Neutrophil (primary cell): ENCODE measurements around the gene TMEM167B.
A peak's percentile ranks its signal among the peaks of the same experiment; 100 is the strongest.

Experiments
- H3K27ac ChIP-seq: fragments of 200-600 bp; sonication (generic); 2 replicates; pipeline ENCODE4 v1.5.1; 2016; ENCODE audit warnings: mild to moderate bottlenecking, moderate library complexity
- H3K27me3 ChIP-seq: fragments of 200-600 bp; sonication (generic); 2 replicates; pipeline ENCODE4 v1.6.0; 2016; ENCODE audit warnings: mild to moderate bottlenecking
- H3K36me3 ChIP-seq: fragments of 200-600 bp; sonication (generic); 2 replicates; pipeline ENCODE4 v1.5.1; 2017
- H3K4me1 ChIP-seq, 2 experiments: fragments of 200-600 bp in 1 of 2; sonication (generic) in 1 of 2; 1 replicate in 1 of 2; 2 replicates in 1 of 2; pipeline versions ENCODE4 v1.5.1 to v1.6.1; 2013 to 2016; ENCODE audit warnings: low read depth in 1 of 2, low read length in 1 of 2, mild to moderate bottlenecking in 1 of 2, moderate library complexity in 1 of 2; ENCODE audit not compliant: control insufficient read depth in 1 of 2, insufficient read depth in 1 of 2
- H3K4me3 ChIP-seq, 2 experiments: fragments of 200-600 bp in 1 of 2; sonication (generic) in 1 of 2; 1 replicate in 1 of 2; 2 replicates in 1 of 2; pipeline ENCODE4 v1.5.1; 2013 to 2016; ENCODE audit warnings: low read depth in 1 of 2, low read length in 1 of 2, mild to moderate bottlenecking in 1 of 2, moderate library complexity in 1 of 2
- H3K9me3 ChIP-seq: fragments of 200-600 bp; sonication (generic); 2 replicates; pipeline ENCODE4 v1.5.1; 2016
- CTCF ChIP-seq: fragments of 200-600 bp; sonication (generic); IDR thresholded peaks from 2 replicates; pipeline ENCODE4 v1.5.1; 2016; ENCODE audit warnings: antibody characterized with exemption

The TMEM167B gene

GRCh38 chr1:109083923-109084322 is 6.6 kb upstream of the TMEM167B start:
- TF ChIP-seq CTCF, result no peak
- Histone ChIP-seq H3K36me3 (no peaks in the 10 kb centered on the region), H3K27me3 (no peaks in the 10 kb centered on the region), H3K4me1 (peaks cover 20 to 27% of the 10 kb centered on the region in 2 experiments), H3K9me3 (no peaks in the 10 kb centered on the region), H3K27ac (peak overlapping the region; percentile 23), H3K4me3 (no peak overlapping the region)

- Histone ChIP-seq H3K4me1 (peaks cover 30 to 36% of the 10 kb centered on the region in 2 experiments), H3K27ac (no peak overlapping the region), H3K4me3 (no peak overlapping the region), H3K9me3 (no peaks in the 10 kb centered on the region), H3K27me3 (no peaks in the 10 kb centered on the region), H3K36me3 (no peaks in the 10 kb centered on the region)
- TF ChIP-seq CTCF, result no peak
These were observed 5.7 kb upstream of the TMEM167B start for GRCh38 chr1:109084563-109085517.

GRCh38 chr1:109089242-109090015 is 1.1 kb upstream of the TMEM167B start:
- H3K4me1 ChIP-seq, result peaks cover 51 to 65% of the 10 kb centered on the region in 2 experiments
- peak overlapping the region; percentile 82 to 98 for H3K4me3 ChIP-seq
- H3K9me3 ChIP-seq, result no peaks in the 10 kb centered on the region
- peak; percentile 60 for TF ChIP-seq CTCF
- H3K27me3 ChIP-seq, result no peaks in the 10 kb centered on the region
- peaks cover 16% of the 10 kb centered on the region for H3K36me3 ChIP-seq
- peak overlapping the region; percentile 94 for H3K27ac ChIP-seq

- H3K9me3 ChIP-seq, result no peaks in the 10 kb centered on the region
- H3K27me3 ChIP-seq, result no peaks in the 10 kb centered on the region
- H3K36me3 ChIP-seq, result peaks cover 34% of the 10 kb centered on the region
- peak overlapping the region; percentile 94 for H3K27ac ChIP-seq
- H3K4me1 ChIP-seq, result peaks cover 47 to 62% of the 10 kb centered on the region in 2 experiments
- peak overlapping the region; percentile 82 to 98 for H3K4me3 ChIP-seq
- no peak for TF ChIP-seq CTCF
These were observed 694 bp downstream of the TMEM167B start for GRCh38 chr1:109091078-109091838.

- Histone ChIP-seq H3K36me3 (peaks cover 39% of the 10 kb centered on the region), H3K4me1 (peaks cover 42 to 57% of the 10 kb centered on the region in 2 experiments), H3K27me3 (no peaks in the 10 kb centered on the region), H3K9me3 (no peaks in the 10 kb centered on the region), H3K4me3 (peak overlapping the region; percentile 82 to 98), H3K27ac (peak overlapping the region; percentile 94)
- no peak for TF ChIP-seq CTCF
These were observed 1.3 kb downstream of the TMEM167B start for GRCh38 chr1:109091839-109092193.
